ENCODE data around the gene CSRP2. TPM values are rescaled to one million over a fixed set of nuclear protein-coding genes. Genes with fewer than 3 reads are reported as not detected.
A peak's percentile ranks its signal among the peaks of the same experiment; 100 is the strongest.

Gene CSRP2
- polyA plus RNA-seq, 1 donor from 2014 or later: 0.09 TPM

GRCh38 chr12:76879710-76880518, 1.1 kb upstream of the CSRP2 start:
- Mint-ChIP-seq H3K36me3 (peaks cover 1% of the 10 kb centered on the region), H3K4me1 (peaks cover 2 to 3% (median 3%) of the 10 kb centered on the region in 3 donors), H3K4me3 (peak overlapping the region; percentile 80 to 91 (median 84)), H3K9me3 (peaks cover 0 to 2% (median 0%) of the 10 kb centered on the region in 3 donors), H3K27me3 (peaks cover 44% of the 10 kb centered on the region), H3K27ac (peak overlapping the region in 1 of 3 donors; percentile 71)

GRCh38 chr12:76878099-76878898, 520 bp downstream of the CSRP2 start:
- peak overlapping the region; percentile 82 to 95 (median 94) for H3K4me3 Mint-ChIP-seq
- peaks cover 1% of the 10 kb centered on the region for H3K36me3 Mint-ChIP-seq
- H3K27ac Mint-ChIP-seq: no peak overlapping the region
- H3K27me3 Mint-ChIP-seq: peaks cover 50% of the 10 kb centered on the region
- H3K9me3 Mint-ChIP-seq: peaks cover 0 to 2% (median 0%) of the 10 kb centered on the region in 3 donors
- peaks cover 2 to 3% (median 3%) of the 10 kb centered on the region in 3 donors for H3K4me1 Mint-ChIP-seq

- Mint-ChIP-seq H3K27ac (no peak overlapping the region), H3K9me3 (peaks cover 0 to 2% (median 0%) of the 10 kb centered on the region in 3 donors), H3K4me1 (peaks cover 2 to 3% (median 3%) of the 10 kb centered on the region in 3 donors), H3K4me3 (peak overlapping the region in 1 of 4 donors; percentile 33), H3K36me3 (peaks cover 1% of the 10 kb centered on the region), H3K27me3 (peaks cover 42% of the 10 kb centered on the region)
These were observed 2.1 kb downstream of the CSRP2 start for GRCh38 chr12:76876696-76877229.

GRCh38 chr12:76874491-76875190, 4.2 kb downstream of the CSRP2 start:
- H3K9me3 Mint-ChIP-seq: peaks cover 0 to 2% (median 0%) of the 10 kb centered on the region in 3 donors
- peaks cover 1% of the 10 kb centered on the region for H3K36me3 Mint-ChIP-seq
- H3K27ac Mint-ChIP-seq: no peak overlapping the region
- H3K4me1 Mint-ChIP-seq: peaks cover 2 to 3% (median 3%) of the 10 kb centered on the region in 3 donors
- H3K4me3 Mint-ChIP-seq: peak overlapping the region in 1 of 4 donors; percentile 30
- peaks cover 34% of the 10 kb centered on the region for H3K27me3 Mint-ChIP-seq

- H3K4me3 Mint-ChIP-seq: no peak overlapping the region
- peaks cover 30% of the 10 kb centered on the region for H3K27me3 Mint-ChIP-seq
- H3K36me3 Mint-ChIP-seq: no peaks in the 10 kb centered on the region
These were observed 4.8 kb downstream of the CSRP2 start for GRCh38 chr12:76874027-76874426.

GRCh38 chr12:76872415-76872814, 6.4 kb downstream of the CSRP2 start:
- no peaks in the 10 kb centered on the region for H3K36me3 Mint-ChIP-seq
- H3K4me1 Mint-ChIP-seq: peaks cover 0 to under 1% (median 0%) of the 10 kb centered on the region in 3 donors
- no peak overlapping the region for H3K4me3 Mint-ChIP-seq
- H3K9me3 Mint-ChIP-seq: peaks cover 0 to 2% (median 0%) of the 10 kb centered on the region in 3 donors
- H3K27ac Mint-ChIP-seq: no peak overlapping the region
- H3K27me3 Mint-ChIP-seq: peaks cover 20% of the 10 kb centered on the region

More at GRCh38 chr12:76874027-76874426, 4.8 kb downstream of the CSRP2 start:
- peaks cover 0 to 2% (median 0%) of the 10 kb centered on the region in 3 donors for H3K9me3 Mint-ChIP-seq
- peaks cover 0 to 3% (median 0%) of the 10 kb centered on the region in 3 donors for H3K4me1 Mint-ChIP-seq
- H3K27ac Mint-ChIP-seq: no peak overlapping the region

GRCh38 chr12:76871742-76872141, 7.1 kb downstream of the CSRP2 start:
- Mint-ChIP-seq H3K9me3 (peaks cover 0 to 2% (median 0%) of the 10 kb centered on the region in 3 donors), H3K27me3 (peaks cover 14% of the 10 kb centered on the region), H3K4me3 (no peak overlapping the region), H3K27ac (no peak overlapping the region), H3K36me3 (no peaks in the 10 kb centered on the region), H3K4me1 (no peaks in the 10 kb centered on the region)

GRCh38 chr12:76871082-76871481, 7.7 kb downstream of the CSRP2 start:
- Mint-ChIP-seq H3K4me1 (no peaks in the 10 kb centered on the region), H3K9me3 (peaks cover 0 to 2% (median 0%) of the 10 kb centered on the region in 3 donors), H3K36me3 (no peaks in the 10 kb centered on the region), H3K4me3 (no peak overlapping the region), H3K27me3 (peaks cover 10% of the 10 kb centered on the region), H3K27ac (no peak overlapping the region)

- Mint-ChIP-seq H3K4me1 (no peaks in the 10 kb centered on the region), H3K9me3 (no peaks in the 10 kb centered on the region), H3K27ac (no peak overlapping the region), H3K4me3 (no peak overlapping the region), H3K27me3 (no peaks in the 10 kb centered on the region), H3K36me3 (no peaks in the 10 kb centered on the region)
These were observed 12.1 kb downstream of the CSRP2 start for GRCh38 chr12:76866726-76867125.

- Mint-ChIP-seq H3K36me3 (no peaks in the 10 kb centered on the region), H3K9me3 (no peaks in the 10 kb centered on the region), H3K27ac (no peak overlapping the region), H3K4me3 (no peak overlapping the region), H3K4me1 (no peaks in the 10 kb centered on the region), H3K27me3 (no peaks in the 10 kb centered on the region)
These were observed 12.7 kb downstream of the CSRP2 start for GRCh38 chr12:76866151-76866567.

- no peaks in the 10 kb centered on the region for H3K36me3 Mint-ChIP-seq
- H3K4me1 Mint-ChIP-seq: no peaks in the 10 kb centered on the region
- H3K27ac Mint-ChIP-seq: no peak overlapping the region
- H3K9me3 Mint-ChIP-seq: no peaks in the 10 kb centered on the region
- H3K4me3 Mint-ChIP-seq: no peak overlapping the region
- H3K27me3 Mint-ChIP-seq: no peaks in the 10 kb centered on the region
These were observed 13.9 kb downstream of the CSRP2 start for GRCh38 chr12:76864791-76865400.

GRCh38 chr12:76863837-76864236, 15.0 kb downstream of the CSRP2 start:
- no peaks in the 10 kb centered on the region for H3K27me3 Mint-ChIP-seq
- no peaks in the 10 kb centered on the region for H3K9me3 Mint-ChIP-seq
- no peaks in the 10 kb centered on the region for H3K36me3 Mint-ChIP-seq
- no peaks in the 10 kb centered on the region for H3K4me1 Mint-ChIP-seq
- H3K27ac Mint-ChIP-seq: no peak overlapping the region
- H3K4me3 Mint-ChIP-seq: no peak overlapping the region

GRCh38 chr12:76863005-76863670, 15.7 kb downstream of the CSRP2 start:
- Mint-ChIP-seq H3K4me1 (no peaks in the 10 kb centered on the region), H3K36me3 (no peaks in the 10 kb centered on the region), H3K4me3 (no peak overlapping the region), H3K27me3 (no peaks in the 10 kb centered on the region), H3K27ac (no peak overlapping the region), H3K9me3 (no peaks in the 10 kb centered on the region)

GRCh38 chr12:76860256-76860655, 18.6 kb downstream of the CSRP2 start:
- Mint-ChIP-seq H3K9me3 (no peaks in the 10 kb centered on the region), H3K27ac (no peak overlapping the region), H3K36me3 (peaks cover 2% of the 10 kb centered on the region), H3K4me1 (no peaks in the 10 kb centered on the region), H3K4me3 (no peak overlapping the region), H3K27me3 (no peaks in the 10 kb centered on the region)
